ENCODE results near the gene COPB1. TPM values are rescaled to one million over a fixed set of nuclear protein-coding genes. Genes with fewer than 3 reads are reported as not detected.

COPB1 gene
- total and polyA plus RNA-seq, 4 donors, result 32.1 to 140 (median 74.5) TPM

DNA sequence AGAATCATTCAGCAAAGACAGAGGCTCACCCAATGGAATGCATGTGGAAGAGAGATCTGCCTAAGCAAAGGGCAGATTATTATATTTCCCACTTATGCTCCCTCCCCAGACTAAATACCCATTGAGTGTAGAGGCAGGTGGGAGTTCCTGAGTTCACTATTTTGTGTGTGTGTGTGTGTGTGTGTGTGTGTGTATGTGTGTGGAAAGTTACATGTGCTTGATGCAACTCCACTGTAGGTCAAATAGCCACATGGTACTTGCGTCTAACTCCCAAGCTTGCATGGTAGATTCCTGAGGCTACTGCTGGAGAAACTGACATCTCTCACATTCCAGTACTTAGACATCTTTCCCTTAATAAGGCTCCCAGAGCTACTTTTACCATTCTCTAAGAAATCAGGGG, 3.4 kb upstream of the COPB1 start (continued):
- TF ChIP-seq EGR1 (IDR thresholded peaks at IDR 0.05; ENCODE audit: low read depth in 2 of 2) (no peak), SP1 (IDR thresholded peaks at IDR 0.05) (no peak)

DNA sequence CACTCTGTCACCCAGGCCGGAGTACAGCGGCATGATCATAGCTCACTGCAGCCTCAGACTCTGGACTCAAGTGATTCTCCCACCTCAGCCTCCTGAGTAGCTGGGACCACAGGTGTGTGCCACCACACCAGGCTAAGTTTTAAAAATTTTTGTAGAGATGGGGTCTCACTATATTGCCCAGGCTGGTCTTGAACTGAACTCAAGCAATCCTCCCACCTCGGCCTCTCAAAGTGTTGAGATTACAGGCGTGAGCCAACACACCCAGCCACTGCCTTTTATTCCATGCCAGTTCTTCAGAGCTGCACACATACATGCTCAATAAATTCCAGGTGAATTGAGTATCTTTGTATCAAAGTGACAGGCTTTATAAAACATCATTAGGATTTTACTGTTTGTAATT, 2.4 kb upstream of the COPB1 start:
- 98% methylated on average over 4 of the region's 4 CpGs for WGBS
- peaks cover 7 to 35% (median 32%) of the 10 kb centered on the region in 4 donors for H3K36me3 ChIP-seq (ENCODE audit: control insufficient read depth in 4 of 4, insufficient read depth in 3 of 4, low read depth in 1 of 4, low read length in 3 of 4)
- TF ChIP-seq, protein P1, sequence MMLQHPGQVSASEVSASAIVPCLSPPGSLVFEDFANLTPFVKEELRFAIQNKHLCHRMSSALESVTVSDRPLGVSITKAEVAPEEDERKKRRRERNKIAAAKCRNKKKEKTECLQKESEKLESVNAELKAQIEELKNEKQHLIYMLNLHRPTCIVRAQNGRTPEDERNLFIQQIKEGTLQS (IDR thresholded peaks at IDR 0.05), result no peak

DNA sequence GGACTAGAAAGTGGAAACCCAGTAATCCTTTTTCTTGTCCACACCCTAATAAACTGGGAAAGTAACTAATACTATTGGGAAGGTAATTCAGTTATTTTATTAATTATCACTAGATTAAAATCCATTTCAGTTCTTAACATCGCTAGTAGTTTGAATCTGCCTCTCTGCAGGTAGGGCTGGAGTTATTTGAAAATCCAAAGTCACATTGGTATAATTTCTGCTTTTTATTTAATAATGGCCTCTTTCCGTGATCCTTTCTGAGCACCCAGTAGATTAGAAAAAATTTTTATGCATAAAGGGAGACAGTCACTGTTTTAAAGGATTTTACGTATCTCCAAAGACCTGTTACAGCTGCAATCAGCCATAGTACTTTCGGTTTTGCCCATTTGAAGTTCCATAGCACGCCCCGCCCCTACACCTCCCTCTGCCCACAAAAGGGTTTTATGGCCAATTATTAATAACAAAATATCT, 605 bp upstream of the COPB1 start:
- Histone ChIP-seq H3K27ac (ENCODE audit: low read depth in 1 of 2, low read length in 2 of 2) (peak overlapping the region; percentile 87 to 92), H3K9me3 (ENCODE audit: control insufficient read depth in 4 of 4, low read length in 3 of 4) (no peaks in the 10 kb centered on the region), H3K9ac (ENCODE audit: low read depth in 1 of 2, low read length in 2 of 2) (peak overlapping the region; percentile 40 to 99), H3K27me3 (ENCODE audit: control insufficient read depth in 4 of 4, insufficient read depth in 4 of 4, low read length in 3 of 4) (no peaks in the 10 kb centered on the region), H3K4me1 (ENCODE audit: control insufficient read depth in 4 of 4, insufficient read depth in 4 of 4, low read length in 3 of 4) (peaks cover 2 to 14% (median 7%) of the 10 kb centered on the region in 4 donors), H3K36me3 (ENCODE audit: control insufficient read depth in 4 of 4, insufficient read depth in 3 of 4, low read depth in 1 of 4, low read length in 3 of 4) (peaks cover 6 to 20% (median 19%) of the 10 kb centered on the region in 4 donors), H3K4me3 (ENCODE audit: low read depth in 1 of 3, low read length in 3 of 3) (peak overlapping the region; percentile 50 to 98 (median 93))
- under 1% methylated on average over 6 of the region's 6 CpGs for WGBS
- peak; percentile 62 for DNase-seq (ENCODE audit: low spot score)
- TF ChIP-seq, protein P2, sequence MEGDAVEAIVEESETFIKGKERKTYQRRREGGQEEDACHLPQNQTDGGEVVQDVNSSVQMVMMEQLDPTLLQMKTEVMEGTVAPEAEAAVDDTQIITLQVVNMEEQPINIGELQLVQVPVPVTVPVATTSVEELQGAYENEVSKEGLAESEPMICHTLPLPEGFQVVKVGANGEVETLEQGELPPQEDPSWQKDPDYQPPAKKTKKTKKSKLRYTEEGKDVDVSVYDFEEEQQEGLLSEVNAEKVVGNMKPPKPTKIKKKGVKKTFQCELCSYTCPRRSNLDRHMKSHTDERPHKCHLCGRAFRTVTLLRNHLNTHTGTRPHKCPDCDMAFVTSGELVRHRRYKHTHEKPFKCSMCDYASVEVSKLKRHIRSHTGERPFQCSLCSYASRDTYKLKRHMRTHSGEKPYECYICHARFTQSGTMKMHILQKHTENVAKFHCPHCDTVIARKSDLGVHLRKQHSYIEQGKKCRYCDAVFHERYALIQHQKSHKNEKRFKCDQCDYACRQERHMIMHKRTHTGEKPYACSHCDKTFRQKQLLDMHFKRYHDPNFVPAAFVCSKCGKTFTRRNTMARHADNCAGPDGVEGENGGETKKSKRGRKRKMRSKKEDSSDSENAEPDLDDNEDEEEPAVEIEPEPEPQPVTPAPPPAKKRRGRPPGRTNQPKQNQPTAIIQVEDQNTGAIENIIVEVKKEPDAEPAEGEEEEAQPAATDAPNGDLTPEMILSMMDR (IDR thresholded peaks at IDR 0.05; ENCODE audit: low read depth, low read length, missing input control), result no peak
- TF ChIP-seq GABPA (IDR thresholded peaks at IDR 0.05 in 1 of 2, conservative IDR thresholded peaks at IDR 0.05 in 1 of 2) (no peak), RXRA (IDR thresholded peaks at IDR 0.05) (no peak)

More for the DNA sequence above, 2.4 kb upstream of the COPB1 start:
- Histone ChIP-seq H3K4me3 (ENCODE audit: low read depth in 1 of 3, low read length in 3 of 3) (no peak overlapping the region), H3K27ac (ENCODE audit: low read depth in 1 of 2, low read length in 2 of 2) (no peak overlapping the region), H3K9ac (ENCODE audit: low read depth in 1 of 2, low read length in 2 of 2) (no peak overlapping the region), H3K27me3 (ENCODE audit: control insufficient read depth in 4 of 4, insufficient read depth in 4 of 4, low read length in 3 of 4) (no peaks in the 10 kb centered on the region), H3K4me1 (ENCODE audit: control insufficient read depth in 4 of 4, insufficient read depth in 4 of 4, low read length in 3 of 4) (peaks cover under 1 to 14% (median 7%) of the 10 kb centered on the region in 4 donors), H3K9me3 (ENCODE audit: control insufficient read depth in 4 of 4, low read length in 3 of 4) (no peaks in the 10 kb centered on the region)
- DNase-seq (ENCODE audit: low spot score), result no peak

DNA sequence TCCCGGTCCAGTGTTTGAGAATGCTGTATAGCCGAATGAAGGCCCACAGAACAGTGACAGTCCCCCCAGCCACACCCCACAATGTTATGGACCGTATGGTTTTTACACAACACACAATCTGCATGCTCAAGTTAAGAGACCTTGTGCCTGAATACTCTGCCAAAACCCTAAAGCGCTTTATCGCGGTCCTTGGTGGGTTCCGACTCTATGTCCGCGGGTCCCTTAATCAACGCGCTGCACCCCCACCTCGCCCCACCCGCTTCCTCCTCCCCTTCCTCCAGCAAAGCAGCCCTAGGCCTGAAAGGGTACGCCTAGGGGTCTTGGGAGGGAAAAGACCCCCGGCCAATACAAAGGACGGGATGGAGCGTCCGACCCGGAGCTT, 442 bp downstream of the COPB1 start:
- peak overlapping the region; percentile 75 to 96 for H3K9ac ChIP-seq (ENCODE audit: low read depth in 1 of 2, low read length in 2 of 2)
- WGBS, result under 1% methylated on average over 19 of the region's 19 CpGs
- H3K27me3 ChIP-seq (ENCODE audit: control insufficient read depth in 4 of 4, insufficient read depth in 4 of 4, low read length in 3 of 4), result no peaks in the 10 kb centered on the region
- peaks cover 2 to 14% (median 7%) of the 10 kb centered on the region in 4 donors for H3K4me1 ChIP-seq (ENCODE audit: control insufficient read depth in 4 of 4, insufficient read depth in 4 of 4, low read length in 3 of 4)
- DNase-seq (ENCODE audit: low spot score), result no peak
- H3K27ac ChIP-seq (ENCODE audit: low read depth in 1 of 2, low read length in 2 of 2), result peak overlapping the region; percentile 87 to 92
- H3K36me3 ChIP-seq (ENCODE audit: control insufficient read depth in 4 of 4, insufficient read depth in 3 of 4, low read depth in 1 of 4, low read length in 3 of 4), result peaks cover 2 to 21% (median 14%) of the 10 kb centered on the region in 4 donors
- peak overlapping the region; percentile 86 to 98 (median 93) for H3K4me3 ChIP-seq (ENCODE audit: low read depth in 1 of 3, low read length in 3 of 3)
- no peaks in the 10 kb centered on the region for H3K9me3 ChIP-seq (ENCODE audit: control insufficient read depth in 4 of 4, low read length in 3 of 4)
- TF ChIP-seq FOXA2 (IDR thresholded peaks at IDR 0.05) (no peak), EGR1 (IDR thresholded peaks at IDR 0.05; ENCODE audit: low read depth in 2 of 2) (no peak), SP1 (IDR thresholded peaks at IDR 0.05) (no peak), RAD21 (IDR thresholded peaks at IDR 0.05) (no peak), HNF4A (conservative IDR thresholded peaks at IDR 0.05) (no peak), NR2F2 (IDR thresholded peaks at IDR 0.05) (no peak), FOXA1 (IDR thresholded peaks at IDR 0.05) (no peak), GABPA (IDR thresholded peaks at IDR 0.05 in 1 of 2, conservative IDR thresholded peaks at IDR 0.05 in 1 of 2) (no peak), RXRA (IDR thresholded peaks at IDR 0.05) (no peak), HNF4G (IDR thresholded peaks at IDR 0.05) (no peak)
- TF ChIP-seq, protein P3, sequence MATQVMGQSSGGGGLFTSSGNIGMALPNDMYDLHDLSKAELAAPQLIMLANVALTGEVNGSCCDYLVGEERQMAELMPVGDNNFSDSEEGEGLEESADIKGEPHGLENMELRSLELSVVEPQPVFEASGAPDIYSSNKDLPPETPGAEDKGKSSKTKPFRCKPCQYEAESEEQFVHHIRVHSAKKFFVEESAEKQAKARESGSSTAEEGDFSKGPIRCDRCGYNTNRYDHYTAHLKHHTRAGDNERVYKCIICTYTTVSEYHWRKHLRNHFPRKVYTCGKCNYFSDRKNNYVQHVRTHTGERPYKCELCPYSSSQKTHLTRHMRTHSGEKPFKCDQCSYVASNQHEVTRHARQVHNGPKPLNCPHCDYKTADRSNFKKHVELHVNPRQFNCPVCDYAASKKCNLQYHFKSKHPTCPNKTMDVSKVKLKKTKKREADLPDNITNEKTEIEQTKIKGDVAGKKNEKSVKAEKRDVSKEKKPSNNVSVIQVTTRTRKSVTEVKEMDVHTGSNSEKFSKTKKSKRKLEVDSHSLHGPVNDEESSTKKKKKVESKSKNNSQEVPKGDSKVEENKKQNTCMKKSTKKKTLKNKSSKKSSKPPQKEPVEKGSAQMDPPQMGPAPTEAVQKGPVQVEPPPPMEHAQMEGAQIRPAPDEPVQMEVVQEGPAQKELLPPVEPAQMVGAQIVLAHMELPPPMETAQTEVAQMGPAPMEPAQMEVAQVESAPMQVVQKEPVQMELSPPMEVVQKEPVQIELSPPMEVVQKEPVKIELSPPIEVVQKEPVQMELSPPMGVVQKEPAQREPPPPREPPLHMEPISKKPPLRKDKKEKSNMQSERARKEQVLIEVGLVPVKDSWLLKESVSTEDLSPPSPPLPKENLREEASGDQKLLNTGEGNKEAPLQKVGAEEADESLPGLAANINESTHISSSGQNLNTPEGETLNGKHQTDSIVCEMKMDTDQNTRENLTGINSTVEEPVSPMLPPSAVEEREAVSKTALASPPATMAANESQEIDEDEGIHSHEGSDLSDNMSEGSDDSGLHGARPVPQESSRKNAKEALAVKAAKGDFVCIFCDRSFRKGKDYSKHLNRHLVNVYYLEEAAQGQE (IDR thresholded peaks at IDR 0.05), result no peak
- TF ChIP-seq, protein P2 (IDR thresholded peaks at IDR 0.05; ENCODE audit: low read depth, low read length, missing input control), result no peak
- TF ChIP-seq, protein P4, sequence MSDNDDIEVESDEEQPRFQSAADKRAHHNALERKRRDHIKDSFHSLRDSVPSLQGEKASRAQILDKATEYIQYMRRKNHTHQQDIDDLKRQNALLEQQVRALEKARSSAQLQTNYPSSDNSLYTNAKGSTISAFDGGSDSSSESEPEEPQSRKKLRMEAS (IDR thresholded peaks at IDR 0.05), result no peak
- TF ChIP-seq, protein P5, sequence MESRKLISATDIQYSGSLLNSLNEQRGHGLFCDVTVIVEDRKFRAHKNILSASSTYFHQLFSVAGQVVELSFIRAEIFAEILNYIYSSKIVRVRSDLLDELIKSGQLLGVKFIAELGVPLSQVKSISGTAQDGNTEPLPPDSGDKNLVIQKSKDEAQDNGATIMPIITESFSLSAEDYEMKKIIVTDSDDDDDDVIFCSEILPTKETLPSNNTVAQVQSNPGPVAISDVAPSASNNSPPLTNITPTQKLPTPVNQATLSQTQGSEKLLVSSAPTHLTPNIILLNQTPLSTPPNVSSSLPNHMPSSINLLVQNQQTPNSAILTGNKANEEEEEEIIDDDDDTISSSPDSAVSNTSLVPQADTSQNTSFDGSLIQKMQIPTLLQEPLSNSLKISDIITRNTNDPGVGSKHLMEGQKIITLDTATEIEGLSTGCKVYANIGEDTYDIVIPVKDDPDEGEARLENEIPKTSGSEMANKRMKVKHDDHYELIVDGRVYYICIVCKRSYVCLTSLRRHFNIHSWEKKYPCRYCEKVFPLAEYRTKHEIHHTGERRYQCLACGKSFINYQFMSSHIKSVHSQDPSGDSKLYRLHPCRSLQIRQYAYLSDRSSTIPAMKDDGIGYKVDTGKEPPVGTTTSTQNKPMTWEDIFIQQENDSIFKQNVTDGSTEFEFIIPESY (IDR thresholded peaks at IDR 0.05), result no peak
